HepG2 (cell line): ENCODE data around the gene ZC3H18. TPM values are rescaled to one million over a fixed set of nuclear protein-coding genes. Genes with fewer than 3 reads are reported as not detected.
A peak's percentile ranks its signal among the peaks of the same experiment; 100 is the strongest.

Experiments used
- BRF2 ChIP-seq: sonication (generic); formaldehyde crosslinking; IDR thresholded peaks from 2 replicates; pipeline ENCODE4 v1.8.1; 2022; ENCODE audit warnings: mild to moderate bottlenecking, missing genetic modification reagents
- CCDC6 ChIP-seq: sonication (generic); formaldehyde crosslinking; IDR thresholded peaks from 2 replicates; pipeline ENCODE4 v1.8.1; 2022; ENCODE audit warnings: mild to moderate bottlenecking, missing genetic modification reagents, moderate library complexity
- FOXA1 ChIP-seq, 2 experiments: fragments of 450-650 bp in 1 of 2; sonication (generic) in 1 of 2; formaldehyde crosslinking in 1 of 2; IDR thresholded peaks; 2 replicates each; pipeline versions ENCODE4 v1.4.0 to v1.6.1; 2016 to 2020; ENCODE audit warnings: missing genetic modification reagents in 1 of 2
- HOXA9 ChIP-seq: sonication (generic); formaldehyde crosslinking; IDR thresholded peaks from 2 replicates; pipeline ENCODE4 v1.8.1; 2022; ENCODE audit warnings: missing genetic modification reagents, mild to moderate bottlenecking, moderate library complexity, borderline replicate concordance
- ISX ChIP-seq: sonication (generic); formaldehyde crosslinking; conservative IDR thresholded peaks from 2 replicates; pipeline ENCODE4 v1.5.0; 2020; ENCODE audit warnings: missing genetic modification reagents
- JARID2 ChIP-seq: sonication (generic); formaldehyde crosslinking; IDR thresholded peaks from 2 replicates; pipeline ENCODE4 v1.8.1; 2023; ENCODE audit warnings: missing genetic modification reagents, inconsistent platforms; ENCODE audit not compliant: insufficient replicate concordance
- MED13 ChIP-seq: sonication (generic); formaldehyde crosslinking; IDR thresholded peaks from 2 replicates; pipeline ENCODE4 v1.5.0; 2020; ENCODE audit warnings: missing genetic modification reagents
- NFYC ChIP-seq: IDR thresholded peaks from 2 replicates; pipeline ENCODE4 v1.6.1; 2016; ENCODE audit warnings: missing genetic modification reagents, missing compliant biosample characterization
- SRSF4 ChIP-seq: fragments of 200-400 bp; formaldehyde crosslinking; IDR thresholded peaks from one replicate; pipeline ENCODE4 v1.6.1; 2018; ENCODE audit warnings: mild to moderate bottlenecking, low read depth, low read length, moderate library complexity; ENCODE audit not compliant: poor library complexity, severe bottlenecking
- TEAD2 ChIP-seq: sonication (generic); formaldehyde crosslinking; IDR thresholded peaks from 2 replicates; pipeline ENCODE4 v1.9.0; 2021; ENCODE audit warnings: missing genetic modification reagents
- ZFP36L1 ChIP-seq: sonication (generic); formaldehyde crosslinking; IDR thresholded peaks from 2 replicates; pipeline ENCODE4 v1.8.0; 2022; ENCODE audit warnings: mild to moderate bottlenecking, missing genetic modification reagents, moderate library complexity
- ZFP36L2 ChIP-seq: sonication (generic); formaldehyde crosslinking; IDR thresholded peaks from 2 replicates; pipeline ENCODE4 v1.4.0; 2020; ENCODE audit warnings: missing genetic modification reagents
- ZNF205 ChIP-seq: IDR thresholded peaks from 2 replicates; pipeline ENCODE4 v1.6.1; 2018; ENCODE audit warnings: missing biosample characterization, missing genetic modification reagents
- ZNF343 ChIP-seq: sonication (generic); formaldehyde crosslinking; IDR thresholded peaks from 2 replicates; pipeline ENCODE4 v1.4.0; 2020; ENCODE audit warnings: mild to moderate bottlenecking, missing genetic modification reagents
- ZNF720 ChIP-seq: sonication (generic); formaldehyde crosslinking; IDR thresholded peaks from 2 replicates; pipeline ENCODE4 v1.4.0; 2020; ENCODE audit warnings: missing genetic modification reagents
- ZNF746 ChIP-seq: sonication (generic); formaldehyde crosslinking; IDR thresholded peaks from 2 replicates; pipeline ENCODE4 v1.8.0; 2022; ENCODE audit warnings: mild to moderate bottlenecking, missing genetic modification reagents
- polyA plus RNA-seq, 8 experiments: library from polyadenylated mRNA; depleted of rRNA in 3 of 8; stranded (reverse) in 7 of 8; unstranded in 1 of 8; fragments of >200 nt; fragmentation: Illumina TruSeq in 4 of 8; extraction: Trizol in 4 of 8; gene quantifications; 2 replicates each; pipeline versions ENCODE4 v1.2.1 to v1.2.3, GENCODE V29; 2011 to 2016; ENCODE audit warnings: low read depth in 4 of 8, missing spikeins in 1 of 8, mixed read lengths in 1 of 8; ENCODE audit not compliant: insufficient read depth in 1 of 8
- total RNA-seq, 5 experiments: library from RNA; depleted of rRNA; stranded (reverse); fragments of >200 nt; fragmentation: Illumina TruSeq; extraction: Trizol; gene quantifications; 2 replicates each; pipeline ENCODE4 v1.2.3, GENCODE V29; 2016; ENCODE audit warnings: low read depth in 1 of 5
- TF ChIP-seq, protein P1 (sequence below): sonication (generic); formaldehyde crosslinking; IDR thresholded peaks from 2 replicates; pipeline ENCODE4 v1.5.1; 2020; ENCODE audit warnings: missing genetic modification reagents, mild to moderate bottlenecking, borderline replicate concordance
- TF ChIP-seq, protein P2 (sequence below): sonication (generic); formaldehyde crosslinking; IDR thresholded peaks from 2 replicates; pipeline ENCODE4 v1.5.1; 2020; ENCODE audit warnings: missing genetic modification reagents, mild to moderate bottlenecking, borderline replicate concordance
- TF ChIP-seq, protein P3 (sequence below): sonication (generic); formaldehyde crosslinking; IDR thresholded peaks from 2 replicates; pipeline ENCODE4 v1.5.0; 2020; ENCODE audit warnings: mild to moderate bottlenecking, missing genetic modification reagents

ZC3H18 gene
- total and polyA plus RNA-seq, 2 of the 13 experiments (the other 11 are each of a cell fraction or from before 2014, with no cell fraction given) = 11.2 to 27.4 TPM

- TF ChIP-seq, protein P1, sequence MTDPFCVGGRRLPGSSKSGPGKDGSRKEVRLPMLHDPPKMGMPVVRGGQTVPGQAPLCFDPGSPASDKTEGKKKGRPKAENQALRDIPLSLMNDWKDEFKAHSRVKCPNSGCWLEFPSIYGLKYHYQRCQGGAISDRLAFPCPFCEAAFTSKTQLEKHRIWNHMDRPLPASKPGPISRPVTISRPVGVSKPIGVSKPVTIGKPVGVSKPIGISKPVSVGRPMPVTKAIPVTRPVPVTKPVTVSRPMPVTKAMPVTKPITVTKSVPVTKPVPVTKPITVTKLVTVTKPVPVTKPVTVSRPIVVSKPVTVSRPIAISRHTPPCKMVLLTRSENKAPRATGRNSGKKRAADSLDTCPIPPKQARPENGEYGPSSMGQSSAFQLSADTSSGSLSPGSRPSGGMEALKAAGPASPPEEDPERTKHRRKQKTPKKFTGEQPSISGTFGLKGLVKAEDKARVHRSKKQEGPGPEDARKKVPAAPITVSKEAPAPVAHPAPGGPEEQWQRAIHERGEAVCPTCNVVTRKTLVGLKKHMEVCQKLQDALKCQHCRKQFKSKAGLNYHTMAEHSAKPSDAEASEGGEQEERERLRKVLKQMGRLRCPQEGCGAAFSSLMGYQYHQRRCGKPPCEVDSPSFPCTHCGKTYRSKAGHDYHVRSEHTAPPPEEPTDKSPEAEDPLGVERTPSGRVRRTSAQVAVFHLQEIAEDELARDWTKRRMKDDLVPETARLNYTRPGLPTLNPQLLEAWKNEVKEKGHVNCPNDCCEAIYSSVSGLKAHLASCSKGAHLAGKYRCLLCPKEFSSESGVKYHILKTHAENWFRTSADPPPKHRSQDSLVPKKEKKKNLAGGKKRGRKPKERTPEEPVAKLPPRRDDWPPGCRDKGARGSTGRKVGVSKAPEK (CRISPR knock-in tag) = no peak
- TF ChIP-seq SRSF4 = no peak
- peak; percentile 20; the same call in 1 of the 2 replicates for TF ChIP-seq ZNF205
- TF ChIP-seq, protein P2, sequence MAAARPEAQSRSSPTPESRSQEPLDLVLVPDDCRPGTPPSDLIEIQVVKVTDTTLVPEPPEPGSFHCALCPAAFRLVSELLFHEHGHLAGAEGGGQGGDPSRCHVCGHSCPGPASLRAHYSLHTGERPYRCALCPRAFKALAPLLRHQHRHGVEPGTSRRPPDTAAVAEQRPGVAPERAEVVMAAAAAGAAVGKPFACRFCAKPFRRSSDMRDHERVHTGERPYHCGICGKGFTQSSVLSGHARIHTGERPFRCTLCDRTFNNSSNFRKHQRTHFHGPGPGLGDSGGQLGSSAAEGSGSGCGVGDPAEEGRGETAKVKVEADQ (CRISPR knock-in tag) = 0 out of 2 replicates have a peak, but pooled peaks have one; percentile 29
- TF ChIP-seq JARID2 (CRISPR knock-in tag) = no peak
- TF ChIP-seq ZFP36L2 (CRISPR knock-in tag) = 0 out of 2 replicates have a peak, but pooled peaks have one; percentile 51
- TF ChIP-seq ZFP36L1 = no peak; the same call in 1 of the 2 replicates
- no peak for TF ChIP-seq BRF2
- peak; percentile 64 for TF ChIP-seq ZNF746 (CRISPR knock-in tag)
- TF ChIP-seq MED13 = peak; percentile 71; the same call in 1 of the 2 replicates
- 0 out of 2 replicates have a peak, but pooled peaks have one; percentile 27 for TF ChIP-seq NFYC (CRISPR knock-in tag)
- TF ChIP-seq ZNF343 = peak; percentile 78; the same call in 1 of the 2 replicates
- TF ChIP-seq TEAD2 (CRISPR knock-in tag) = peak; percentile 67; the same call in 1 of the 2 replicates
- TF ChIP-seq, protein P3, sequence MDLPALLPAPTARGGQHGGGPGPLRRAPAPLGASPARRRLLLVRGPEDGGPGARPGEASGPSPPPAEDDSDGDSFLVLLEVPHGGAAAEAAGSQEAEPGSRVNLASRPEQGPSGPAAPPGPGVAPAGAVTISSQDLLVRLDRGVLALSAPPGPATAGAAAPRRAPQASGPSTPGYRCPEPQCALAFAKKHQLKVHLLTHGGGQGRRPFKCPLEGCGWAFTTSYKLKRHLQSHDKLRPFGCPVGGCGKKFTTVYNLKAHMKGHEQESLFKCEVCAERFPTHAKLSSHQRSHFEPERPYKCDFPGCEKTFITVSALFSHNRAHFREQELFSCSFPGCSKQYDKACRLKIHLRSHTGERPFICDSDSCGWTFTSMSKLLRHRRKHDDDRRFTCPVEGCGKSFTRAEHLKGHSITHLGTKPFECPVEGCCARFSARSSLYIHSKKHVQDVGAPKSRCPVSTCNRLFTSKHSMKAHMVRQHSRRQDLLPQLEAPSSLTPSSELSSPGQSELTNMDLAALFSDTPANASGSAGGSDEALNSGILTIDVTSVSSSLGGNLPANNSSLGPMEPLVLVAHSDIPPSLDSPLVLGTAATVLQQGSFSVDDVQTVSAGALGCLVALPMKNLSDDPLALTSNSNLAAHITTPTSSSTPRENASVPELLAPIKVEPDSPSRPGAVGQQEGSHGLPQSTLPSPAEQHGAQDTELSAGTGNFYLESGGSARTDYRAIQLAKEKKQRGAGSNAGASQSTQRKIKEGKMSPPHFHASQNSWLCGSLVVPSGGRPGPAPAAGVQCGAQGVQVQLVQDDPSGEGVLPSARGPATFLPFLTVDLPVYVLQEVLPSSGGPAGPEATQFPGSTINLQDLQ (CRISPR knock-in tag) = no peak
- TF ChIP-seq ZNF720 = no peak
- no peak for TF ChIP-seq FOXA1 (IDR thresholded peaks at IDR 0.05)
- TF ChIP-seq FOXA1 (CRISPR knock-in tag; IDR thresholded peaks at IDR 0.05) = no peak
- 0 out of 2 replicates have a peak, but pooled peaks have one; percentile 37 for TF ChIP-seq HOXA9 (CRISPR knock-in tag)
- TF ChIP-seq CCDC6 (CRISPR knock-in tag) = peak; percentile 80; the same call in 1 of the 2 replicates
- TF ChIP-seq ISX (CRISPR knock-in tag) = peak; percentile 80; the same call in 1 of the 2 replicates
These were observed at the start of gene ZC3H18 (continued) for GRCh38 chr16:88569985-88570690.
